SK-N-SH (cell line): Measurements from ENCODE around the gene FRMD8. TPM values are rescaled to one million over a fixed set of nuclear protein-coding genes. Genes with fewer than 3 reads are reported as not detected.
A peak's percentile ranks its signal among the peaks of the same experiment; 100 is the strongest.

ENCODE experiments used
- CTCF ChIA-PET: fragments of 300-600, 350-600 bp; formaldehyde crosslinking; extraction: SDS; loops from one replicate; lab custom pipeline; 2021; lab: Yijun Ruan, JAX
- POLR2A ChIA-PET: fragments of 350-600 bp; sonication (Branson Sonifier 250); formaldehyde crosslinking; extraction: SDS; loops from one replicate; lab custom pipeline; 2020; ENCODE audit warnings: antibody characterized with exemption, inconsistent platforms; lab: Yijun Ruan, JAX
- DNase-seq: peaks from one replicate; pipeline ENCODE4 v3.0.0; 2012
- H2AFZ ChIP-seq: fragments of 200-600 bp; sonication (generic); 2 replicates; pipeline ENCODE4 v1.8.1; 2016; ENCODE audit warnings: antibody characterized with exemption, mild to moderate bottlenecking, low read depth
- H3F3A ChIP-seq: fragments of 200-600 bp; sonication (generic); replicated peaks from 2 replicates; pipeline ENCODE3; 2016; ENCODE audit warnings: antibody characterized with exemption, mild to moderate bottlenecking; ENCODE audit not compliant: insufficient read depth
- H3K27ac ChIP-seq, 2 experiments: fragments of 200-500 bp in 1 of 2; fragments of 200-600 bp in 1 of 2; sonication (Bioruptor generic) in 1 of 2; sonication (generic), shearing (Covaris generic) in 1 of 2; 2 replicates each; pipeline versions ENCODE4 v1.5.1 to v1.6.1; 2014 to 2016; ENCODE audit warnings: low read depth in 2 of 2, inconsistent platforms in 1 of 2, low read length in 1 of 2, mild to moderate bottlenecking in 1 of 2, mixed read lengths in 1 of 2
- H3K27me3 ChIP-seq: fragments of 200-600 bp; sonication (generic), shearing (Covaris generic); 2 replicates; pipeline ENCODE4 v1.6.1; 2016; ENCODE audit warnings: mixed run types; ENCODE audit not compliant: insufficient read depth
- H3K36me3 ChIP-seq, 2 experiments: fragments of 200-500 bp in 1 of 2; fragments of 200-600 bp in 1 of 2; sonication (Bioruptor generic) in 1 of 2; sonication (generic) in 1 of 2; replicated peaks in 1 of 2; 2 replicates each; pipeline versions ENCODE3 to v1.5.1; 2014 to 2016; ENCODE audit warnings: low read length in 1 of 2, mild to moderate bottlenecking in 1 of 2; ENCODE audit not compliant: insufficient read depth in 2 of 2, control insufficient read depth in 1 of 2
- H3K4me1 ChIP-seq, 2 experiments: fragments of 200-500 bp in 1 of 2; fragments of 200-600 bp in 1 of 2; sonication (Bioruptor generic) in 1 of 2; sonication (generic), shearing (Covaris generic) in 1 of 2; 2 replicates each; pipeline versions ENCODE4 v1.5.1 to v1.6.1; 2014 to 2016; ENCODE audit warnings: low read depth in 1 of 2, low read length in 1 of 2, mixed run types in 1 of 2; ENCODE audit not compliant: insufficient read depth in 2 of 2, control insufficient read depth in 1 of 2
- H3K4me2 ChIP-seq: fragments of 200-600 bp; sonication (generic), shearing (Covaris generic); 2 replicates; pipeline ENCODE4 v1.6.1; 2017; ENCODE audit warnings: mixed run types
- H3K4me3 ChIP-seq, 2 experiments: fragments of 200-500 bp in 1 of 2; fragments of 200-600 bp in 1 of 2; sonication (Bioruptor generic) in 1 of 2; sonication (generic), shearing (Covaris generic) in 1 of 2; 2 replicates each; pipeline versions ENCODE4 v1.5.1 to v1.8.1; 2014 to 2016; ENCODE audit warnings: low read depth in 2 of 2, inconsistent platforms in 1 of 2, low read length in 1 of 2, mild to moderate bottlenecking in 1 of 2, mixed read lengths in 1 of 2, moderate library complexity in 1 of 2
- H3K79me2 ChIP-seq: fragments of 200-600 bp; sonication (generic); 2 replicates; pipeline ENCODE4 v1.8.1; 2017; ENCODE audit warnings: mild to moderate bottlenecking; ENCODE audit not compliant: insufficient read depth
- H3K9ac ChIP-seq: fragments of 200-600 bp; sonication (generic); 2 replicates; pipeline ENCODE4 v1.6.1; 2017; ENCODE audit warnings: mixed run types
- H3K9me2 ChIP-seq: fragments of 200-600 bp; sonication (generic); 2 replicates; pipeline ENCODE4 v1.6.1; 2017; ENCODE audit warnings: mixed run types
- H3K9me3 ChIP-seq: fragments of 200-600 bp; sonication (generic); 2 replicates; pipeline ENCODE4 v1.6.1; 2017; ENCODE audit warnings: mixed run types, mild to moderate bottlenecking, moderate library complexity
- H4K20me1 ChIP-seq: fragments of 200-600 bp; sonication (generic); 2 replicates; pipeline ENCODE4 v1.6.1; 2017; ENCODE audit warnings: mild to moderate bottlenecking, mixed run types; ENCODE audit not compliant: insufficient read depth
- CHD2 ChIP-seq: fragments of 150-350 bp; IDR thresholded peaks from 2 replicates; pipeline ENCODE4 v1.6.1; 2018; ENCODE audit warnings: low read length; ENCODE audit not compliant: partially characterized antibody
- CTCF ChIP-seq: fragments of 200-600 bp; sonication (generic); IDR thresholded peaks from 2 replicates; pipeline ENCODE4 v1.6.1; 2017; ENCODE audit warnings: antibody characterized with exemption, mild to moderate bottlenecking, moderate library complexity
- FOSL2 ChIP-seq: IDR thresholded peaks from 2 replicates; pipeline ENCODE4 v1.4.0; 2012; ENCODE audit warnings: low read depth, mild to moderate bottlenecking, moderate library complexity, borderline replicate concordance
- FOXJ3 ChIP-seq: sonication (generic); formaldehyde crosslinking; IDR thresholded peaks from 2 replicates; pipeline ENCODE4 v1.5.1; 2020; ENCODE audit warnings: mild to moderate bottlenecking, missing genetic modification reagents
- GABPA ChIP-seq: IDR thresholded peaks from 2 replicates; pipeline ENCODE4 v1.4.0; 2012; ENCODE audit warnings: low read depth, mild to moderate bottlenecking
- GATA2 ChIP-seq: sonication (generic); formaldehyde crosslinking; IDR thresholded peaks from 2 replicates; pipeline ENCODE4 v1.5.0; 2020; ENCODE audit warnings: mild to moderate bottlenecking, missing genetic modification reagents
- MAX ChIP-seq: IDR thresholded peaks from 2 replicates; pipeline ENCODE4 v1.4.0; 2012; ENCODE audit warnings: low read depth
- MEF2A ChIP-seq: IDR thresholded peaks from 2 replicates; pipeline ENCODE4 v1.4.0; 2012; ENCODE audit warnings: low read depth, borderline replicate concordance
- MXI1 ChIP-seq: IDR thresholded peaks from 2 replicates; pipeline ENCODE4 v1.6.1; 2012; ENCODE audit warnings: mild to moderate bottlenecking, low read depth, low read length, improper control_type of control experiment
- NFIC ChIP-seq: IDR thresholded peaks from 2 replicates; pipeline ENCODE4 v1.4.0; 2012; ENCODE audit warnings: borderline replicate concordance
- NRF1 ChIP-seq: IDR thresholded peaks from 2 replicates; pipeline ENCODE4 v1.6.1; 2012; ENCODE audit warnings: low read depth, mild to moderate bottlenecking, low read length
- PBX3 ChIP-seq: IDR thresholded peaks from 2 replicates; pipeline ENCODE4; 2012
- RCOR1 ChIP-seq: fragments of 150-350 bp; IDR thresholded peaks from 2 replicates; pipeline ENCODE4 v1.6.1; 2017; ENCODE audit warnings: antibody characterized with exemption, low read length
- REST ChIP-seq: IDR thresholded peaks from 2 replicates; pipeline ENCODE4 v1.6.1; 2012; ENCODE audit warnings: mild to moderate bottlenecking, low read depth, low read length, moderate library complexity
- RXRA ChIP-seq: IDR thresholded peaks from 2 replicates; pipeline ENCODE4 v1.4.0; 2012; ENCODE audit warnings: low read depth, mild to moderate bottlenecking, borderline replicate concordance
- SIN3A ChIP-seq: IDR thresholded peaks from 2 replicates; pipeline ENCODE4 v1.6.1; 2012; ENCODE audit warnings: low read depth, mild to moderate bottlenecking, low read length, moderate library complexity, borderline replicate concordance
- USF2 ChIP-seq: fragments of 150-350 bp; IDR thresholded peaks from 2 replicates; pipeline ENCODE4 v1.6.1; 2017; ENCODE audit warnings: antibody characterized with exemption, low read length, low read depth, borderline replicate concordance
- ZBTB33 ChIP-seq: IDR thresholded peaks from 2 replicates; pipeline ENCODE4 v1.4.0; 2012; ENCODE audit warnings: low read depth, borderline replicate concordance
- WGBS: methylation state at CpG from one replicate; pipeline ENCODE4 v1.1.6; 2017; ENCODE audit warnings: low lambda C conversion rate; 5-methylcytosine and 5-hydroxymethylcytosine counted together
- polyA plus RNA-seq, 3 experiments: library from polyadenylated mRNA; depleted of rRNA; stranded (reverse); fragments of >200 nt; gene quantifications; 2 replicates each; pipeline ENCODE4 v1.2.3, GENCODE V29; 2012

FRMD8 gene
- polyA plus RNA-seq, 1 of the 3 experiments (the other 2 are of a cell fraction): 19.0 TPM

GRCh38 chr11:65381716-65382032 lies 4.8 kb upstream of the FRMD8 start:
- Histone ChIP-seq H3K9me3 (no peaks in the 10 kb centered on the region), H3K4me1 (peaks cover 29 to 55% of the 10 kb centered on the region in 2 experiments; a peak in 3 of 4 replicates)
- TF ChIP-seq MAX: no peak
- no peak for TF ChIP-seq FOXJ3
- TF ChIP-seq USF2: no peak
- no peak for TF ChIP-seq ZBTB33
- no peak for TF ChIP-seq CHD2
- TF ChIP-seq GATA2 (CRISPR knock-in tag): no peak
- no peak for TF ChIP-seq FOSL2
- no peak for TF ChIP-seq MEF2A
- peak; percentile 10; the same call in 1 of the 2 replicates for TF ChIP-seq RCOR1
- TF ChIP-seq RXRA: no peak
- TF ChIP-seq MXI1: no peak
- no peak for TF ChIP-seq SIN3A
- no peak for TF ChIP-seq CTCF
- no peak for TF ChIP-seq GABPA
- TF ChIP-seq PBX3: 0 out of 2 replicates have a peak, but pooled peaks have one; percentile 24
- TF ChIP-seq REST: no peak
- no peak for TF ChIP-seq NFIC
- no peak for TF ChIP-seq NRF1
- TF ChIP-seq, all 33 proteins: peak for 2
- Histone ChIP-seq H3F3A (peaks cover 31% of the 10 kb centered on the region), H3K4me2 (peak overlapping the region; percentile 90), H3K27me3 (no peaks in the 10 kb centered on the region), H2AFZ (peak overlapping the region; percentile 76), H3K9ac (peak overlapping the region; percentile 86), H3K9me2 (no peaks in the 10 kb centered on the region), H4K20me1 (no peaks in the 10 kb centered on the region), H3K4me3 (peak overlapping the region; percentile 44 to 61), H3K79me2 (peaks cover 21% of the 10 kb centered on the region), H3K27ac (peak overlapping the region; percentile 98 to 99), H3K36me3 (no peaks in the 10 kb centered on the region)
- POLR2A ChIA-PET: interaction anchor here (1.1 to 3.9 kb wide), 4 partner anchors 34 to 129 kb away, joined by 3 to 24 read pairs (median 15); partner anchors contain the start of genes MALAT1 and NEAT1
- DNase-seq: no peak
- CTCF ChIA-PET: interaction anchor here (0.6 to 2.4 kb wide), 13 partner anchors 11 to 129 kb away, joined by 3 to 11 read pairs (median 4); partner anchors contain the start of gene MALAT1
- 14% methylated on average over 6 of the region's 6 CpGs for WGBS
